GM12891 (cell line): Measurements from ENCODE around the gene ACP2.

Experiments used
- POLR2A ChIP-seq: IDR thresholded peaks from 2 replicates; pipeline ENCODE4 v1.6.1; 2011; ENCODE audit warnings: low read depth, low read length, control low read depth
- POLR2AphosphoS5 ChIP-seq: IDR thresholded peaks from 2 replicates; pipeline ENCODE4 v1.6.1; 2011; ENCODE audit warnings: low read depth, low read length, control low read depth
- TAF1 ChIP-seq: IDR thresholded peaks from 2 replicates; pipeline ENCODE4 v1.6.1; 2011; ENCODE audit warnings: low read depth, low read length, control low read depth

- TF ChIP-seq POLR2AphosphoS5 (no peak), TAF1 (no peak), POLR2A (no peak)
These were observed 7.8 kb upstream of the ACP2 start for GRCh38 chr11:47256374-47256773.
